ENCODE measurements around the gene ELOVL1.

ELOVL1 gene

DNA sequence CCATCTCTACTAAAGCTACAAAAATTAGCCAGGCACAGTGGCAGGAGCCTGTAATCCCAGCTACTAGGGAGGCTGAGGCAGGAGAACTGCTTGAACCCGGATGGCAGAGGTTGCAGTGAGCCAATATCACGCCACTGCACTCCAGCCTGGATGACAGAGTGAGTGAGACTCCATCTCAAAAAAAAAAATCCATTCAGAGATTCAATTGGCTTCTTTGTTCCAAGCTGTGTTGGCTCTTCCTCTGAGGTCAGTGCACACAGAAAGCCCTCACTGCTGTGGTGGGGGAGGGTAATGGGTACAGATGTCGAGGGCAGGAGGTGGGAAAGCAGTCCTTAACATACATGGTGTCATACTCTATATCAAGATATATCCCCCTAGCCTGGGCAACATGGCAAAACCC is 52.3 kb downstream of the ELOVL1 start:
- H3K27ac ChIP-seq (ENCODE audit: low read depth, low read length) = no peak overlapping the region

GRCh38 chr1:43314233-43314632 is 53.6 kb downstream of the ELOVL1 start:
- Histone ChIP-seq H3K4me1 (ENCODE audit: control insufficient read depth, insufficient read depth, low read length) (no peaks in the 10 kb centered on the region), H3K36me3 (ENCODE audit: control insufficient read depth, insufficient read depth, low read length) (no peaks in the 10 kb centered on the region), H3K9me3 (ENCODE audit: control insufficient read depth, insufficient read depth, low read length) (no peaks in the 10 kb centered on the region), H3K9ac (ENCODE audit: low read depth, low read length) (no peak overlapping the region), H3K27ac (ENCODE audit: low read depth, low read length) (no peak overlapping the region), H3K4me3 (ENCODE audit: low read depth, low read length) (no peak overlapping the region), H3K27me3 (ENCODE audit: control insufficient read depth, insufficient read depth, low read length) (no peaks in the 10 kb centered on the region)

More for the DNA sequence above, 52.3 kb downstream of the ELOVL1 start:
- no peak overlapping the region for H3K9ac ChIP-seq (ENCODE audit: low read depth, low read length)
- no peaks in the 10 kb centered on the region for H3K36me3 ChIP-seq (ENCODE audit: control insufficient read depth, insufficient read depth, low read length)
- H3K27me3 ChIP-seq (ENCODE audit: control insufficient read depth, insufficient read depth, low read length) = no peaks in the 10 kb centered on the region
- no peak overlapping the region for H3K4me3 ChIP-seq (ENCODE audit: low read depth, low read length)
- no peaks in the 10 kb centered on the region for H3K4me1 ChIP-seq (ENCODE audit: control insufficient read depth, insufficient read depth, low read length)
- no peaks in the 10 kb centered on the region for H3K9me3 ChIP-seq (ENCODE audit: control insufficient read depth, insufficient read depth, low read length)

GRCh38 chr1:43313771-43314170 is 54.0 kb downstream of the ELOVL1 start:
- H3K27ac ChIP-seq (ENCODE audit: low read depth, low read length) = no peak overlapping the region
- no peaks in the 10 kb centered on the region for H3K27me3 ChIP-seq (ENCODE audit: control insufficient read depth, insufficient read depth, low read length)
- no peak overlapping the region for H3K4me3 ChIP-seq (ENCODE audit: low read depth, low read length)
- no peaks in the 10 kb centered on the region for H3K9me3 ChIP-seq (ENCODE audit: control insufficient read depth, insufficient read depth, low read length)
- no peak overlapping the region for H3K9ac ChIP-seq (ENCODE audit: low read depth, low read length)
- H3K36me3 ChIP-seq (ENCODE audit: control insufficient read depth, insufficient read depth, low read length) = no peaks in the 10 kb centered on the region
- H3K4me1 ChIP-seq (ENCODE audit: control insufficient read depth, insufficient read depth, low read length) = no peaks in the 10 kb centered on the region

All from HUES48 (cell line).